H9 (cell line): ENCODE data around the gene AHDC1. TPM values are rescaled to one million over a fixed set of nuclear protein-coding genes. Genes with fewer than 3 reads are reported as not detected.

ENCODE experiments used
- DNase-seq: peaks from one replicate; pipeline ENCODE4 v3.0.0-alpha.2; 2017
- H2AFZ ChIP-seq: one replicate; pipeline ENCODE4 v1.6.1; 2013; ENCODE audit warnings: mild to moderate bottlenecking, low read length, control low read depth, moderate library complexity
- H2AK5ac ChIP-seq: 2 replicates; pipeline ENCODE4 v1.6.1; 2013; ENCODE audit warnings: low read length, control low read depth, mixed read lengths; ENCODE audit not compliant: insufficient read length
- H2BK120ac ChIP-seq: one replicate; pipeline ENCODE4 v1.6.1; 2013; ENCODE audit warnings: low read depth, mild to moderate bottlenecking, low read length, control low read depth, inconsistent platforms; ENCODE audit not compliant: poor library complexity, severe bottlenecking
- H2BK12ac ChIP-seq: 2 replicates; pipeline ENCODE4 v1.6.1; 2013; ENCODE audit warnings: low read length, control low read depth, mixed read lengths, low read depth; ENCODE audit not compliant: insufficient read length
- H2BK15ac ChIP-seq: 2 replicates; pipeline ENCODE4 v1.6.1; 2013; ENCODE audit warnings: low read depth, low read length, control low read depth
- H2BK20ac ChIP-seq: one replicate; pipeline ENCODE4 v1.6.1; 2013; ENCODE audit warnings: low read depth, mild to moderate bottlenecking, low read length, control low read depth, inconsistent platforms; ENCODE audit not compliant: poor library complexity, severe bottlenecking
- H2BK5ac ChIP-seq: 2 replicates; pipeline ENCODE4 v1.6.1; 2013; ENCODE audit warnings: low read length, control low read depth, mixed read lengths; ENCODE audit not compliant: insufficient read length
- H3K14ac ChIP-seq: 2 replicates; pipeline ENCODE4 v1.6.1; 2013; ENCODE audit warnings: low read length, control low read depth; ENCODE audit not compliant: insufficient read depth
- H3K18ac ChIP-seq: 2 replicates; pipeline ENCODE4 v1.6.1; 2013; ENCODE audit warnings: low read depth, mild to moderate bottlenecking, mixed read lengths, low read length, control low read depth; ENCODE audit not compliant: insufficient read length
- H3K23ac ChIP-seq: 2 replicates; pipeline ENCODE4 v1.6.1; 2013; ENCODE audit warnings: low read length, control low read depth, mixed read lengths, low read depth; ENCODE audit not compliant: insufficient read length
- H3K23me2 ChIP-seq: 2 replicates; pipeline ENCODE4 v1.6.1; 2013; ENCODE audit warnings: low read depth, mild to moderate bottlenecking, mixed read lengths, low read length, control low read depth; ENCODE audit not compliant: insufficient read length, poor library complexity, severe bottlenecking
- H3K27ac ChIP-seq: 2 replicates; pipeline ENCODE4 v1.5.1; 2013; ENCODE audit warnings: low read length, control low read depth, mixed read lengths, low read depth; ENCODE audit not compliant: insufficient read length
- H3K27me3 ChIP-seq: 2 replicates; pipeline ENCODE4 v1.6.1; 2013; ENCODE audit warnings: low read length, control low read depth, inconsistent platforms; ENCODE audit not compliant: insufficient read depth
- H3K4ac ChIP-seq: 2 replicates; pipeline ENCODE4 v1.6.1; 2013; ENCODE audit warnings: low read depth, mild to moderate bottlenecking, control low read depth, inconsistent platforms, low read length, moderate library complexity
- H3K4me1 ChIP-seq: 2 replicates; pipeline ENCODE4 v1.6.1; 2013; ENCODE audit warnings: low read length, control low read depth, inconsistent platforms; ENCODE audit not compliant: insufficient read depth
- H3K4me2 ChIP-seq: 2 replicates; pipeline ENCODE4 v1.6.1; 2013; ENCODE audit warnings: low read length, control low read depth, mixed read lengths; ENCODE audit not compliant: insufficient read length, insufficient read depth
- H3K56ac ChIP-seq: 2 replicates; pipeline ENCODE4 v1.6.1; 2013; ENCODE audit warnings: low read depth, mild to moderate bottlenecking, mixed read lengths, low read length, control low read depth; ENCODE audit not compliant: insufficient read length
- H3K79me1 ChIP-seq: 2 replicates; pipeline ENCODE4 v1.6.1; 2013; ENCODE audit warnings: low read depth, mild to moderate bottlenecking, moderate library complexity, low read length, control low read depth, inconsistent platforms; ENCODE audit not compliant: insufficient read depth, poor library complexity, severe bottlenecking
- H3K79me2 ChIP-seq: 2 replicates; pipeline ENCODE4 v1.6.1; 2013; ENCODE audit warnings: low read length, control low read depth, inconsistent platforms; ENCODE audit not compliant: insufficient read depth
- H3K9ac ChIP-seq: 2 replicates; pipeline ENCODE4 v1.6.1; 2013; ENCODE audit warnings: low read length, control low read depth, mixed read lengths; ENCODE audit not compliant: insufficient read length; ENCODE audit errors: extremely low read depth
- H3K9me3 ChIP-seq: one replicate; pipeline ENCODE4 v1.6.1; 2013; ENCODE audit warnings: low read depth, low read length, inconsistent platforms; ENCODE audit not compliant: control insufficient read depth
- H3T11ph ChIP-seq: one replicate; pipeline ENCODE4 v1.6.1; 2013; ENCODE audit warnings: mild to moderate bottlenecking, low read length, control low read depth, inconsistent platforms
- H4K20me1 ChIP-seq: one replicate; pipeline ENCODE4 v1.6.1; 2013; ENCODE audit not compliant: control insufficient read depth, insufficient read length, insufficient read depth
- H4K5ac ChIP-seq: 2 replicates; pipeline ENCODE4 v1.6.1; 2013; ENCODE audit warnings: low read depth, mild to moderate bottlenecking, mixed read lengths, low read length, control low read depth; ENCODE audit not compliant: insufficient read length
- H4K8ac ChIP-seq: replicated peaks from 2 replicates; pipeline ENCODE4 v1.6.1; 2013; ENCODE audit warnings: low read length, control low read depth, mixed read lengths, low read depth; ENCODE audit not compliant: insufficient read length
- H4K91ac ChIP-seq: 2 replicates; pipeline ENCODE4 v1.6.1; 2013; ENCODE audit warnings: low read depth, mild to moderate bottlenecking, moderate library complexity, mixed read lengths, low read length, control low read depth; ENCODE audit not compliant: insufficient read length
- H3K27ac Mint-ChIP-seq, 3 experiments: 2 replicates in 2 of 3; 3 replicates in 1 of 3; pipeline ENCODE4 v1.8.0; 2020 to 2021; ENCODE audit warnings: mixed read lengths in 3 of 3, mild to moderate bottlenecking in 1 of 3, moderate library complexity in 1 of 3
- H3K27me3 Mint-ChIP-seq: 2 replicates; pipeline ENCODE4 v1.8.0; 2021; ENCODE audit warnings: low read depth, mild to moderate bottlenecking, moderate library complexity, mixed read lengths
- H3K36me3 Mint-ChIP-seq, 3 experiments: 2 replicates in 2 of 3; 3 replicates in 1 of 3; pipeline ENCODE4 v1.8.0; 2020 to 2021; ENCODE audit warnings: low read depth in 3 of 3, mixed read lengths in 3 of 3; ENCODE audit not compliant: insufficient read depth in 1 of 3
- H3K4me1 Mint-ChIP-seq, 2 experiments: 2 replicates each; pipeline ENCODE4 v1.8.0; 2020; ENCODE audit warnings: mixed read lengths in 2 of 2
- H3K4me3 Mint-ChIP-seq, 2 experiments: 2 replicates in 1 of 2; 3 replicates in 1 of 2; pipeline ENCODE4 v1.8.0; 2020 to 2021; ENCODE audit warnings: mild to moderate bottlenecking in 2 of 2, mixed read lengths in 2 of 2, moderate library complexity in 1 of 2
- H3K9me3 Mint-ChIP-seq, 2 experiments: 2 replicates in 1 of 2; 3 replicates in 1 of 2; pipeline ENCODE4 v1.8.0; 2020; ENCODE audit warnings: mild to moderate bottlenecking in 2 of 2, mixed read lengths in 2 of 2, moderate library complexity in 1 of 2
- CTCF ChIP-seq: fragments of 200-600 bp; sonication (generic); conservative IDR thresholded peaks from 3 replicates; pipeline ENCODE4 v1.8.0; 2021; ENCODE audit warnings: antibody characterized with exemption, mild to moderate bottlenecking
- WGBS: extraction: QIAGEN DNeasy Blood & Tissue Kit; methylation state at CpG from one replicate; pipeline ENCODE4 v1.1.7; 2013; ENCODE audit warnings: missing lambda C conversion rate, low lambda C conversion rate, mixed read lengths; ENCODE audit not compliant: insufficient read length; ENCODE audit errors: extremely low coverage; 5-methylcytosine and 5-hydroxymethylcytosine counted together
- total RNA-seq: library from RNA; stranded (reverse); gene quantifications from 2 replicates; pipeline ENCODE4 v1.2.1, GENCODE V29; 2021

AHDC1 gene
- total RNA-seq, 1 experiment from 2014 or later, result 29.4 TPM

- H3K56ac ChIP-seq, result no peak overlapping the region
- H4K5ac ChIP-seq, result no peak overlapping the region
- H3K79me2 ChIP-seq, result no peaks in the 10 kb centered on the region
- H4K8ac ChIP-seq, result no peak overlapping the region
- no peak overlapping the region for H2BK15ac ChIP-seq
- no peaks in the 10 kb centered on the region for H3K79me1 ChIP-seq
- H3K18ac ChIP-seq, result no peak overlapping the region
- no peak overlapping the region for H3K4me2 ChIP-seq
- Mint-ChIP-seq H3K4me3 (no peak overlapping the region), H3K27me3 (no peaks in the 10 kb centered on the region; the same call in 1 of the 2 replicates), H3K4me1 (peaks cover 22 to 34% of the 10 kb centered on the region in 2 experiments), H3K27ac (peak overlapping the region; percentile 66 to 95 (median 90); a peak in 5 of 7 replicates), H3K9me3 (no peaks in the 10 kb centered on the region), H3K36me3 (no peaks in the 10 kb centered on the region)
- WGBS, result no CpG with 5 or more reads among the region's 13 CpGs
- no peaks in the 10 kb centered on the region for H3K9me3 ChIP-seq
- no peak overlapping the region for H2BK5ac ChIP-seq
- no peaks in the 10 kb centered on the region for H4K20me1 ChIP-seq
- H4K91ac ChIP-seq, result no peak overlapping the region
- H3T11ph ChIP-seq, result no peak overlapping the region
- H3K27ac ChIP-seq, result no peak overlapping the region
- H3K27me3 ChIP-seq, result no peaks in the 10 kb centered on the region
- H3K4ac ChIP-seq, result no peak overlapping the region
- no peak overlapping the region for H2AFZ ChIP-seq
- no peaks in the 10 kb centered on the region for H3K23me2 ChIP-seq
- no peak for TF ChIP-seq CTCF
- H2BK120ac ChIP-seq, result no peak overlapping the region
- H3K4me1 ChIP-seq, result no peaks in the 10 kb centered on the region
- no peak overlapping the region for H3K14ac ChIP-seq
- no peak overlapping the region for H3K23ac ChIP-seq
- peak; percentile 80 for DNase-seq
- H3K9ac ChIP-seq, result no peak overlapping the region
- H2BK20ac ChIP-seq, result no peak overlapping the region
- H2AK5ac ChIP-seq, result no peak overlapping the region
- H2BK12ac ChIP-seq, result no peak overlapping the region
Observed at GRCh38 chr1:27504588-27505419, 99.1 kb downstream of the AHDC1 start.
